GM19240 (cell line): ENCODE data around the gene ACSL5.

Source experiments
- DNase-seq: peaks from one replicate; pipeline ENCODE4 v3.0.0; 2011; ENCODE audit warnings: low spot score; ENCODE audit not compliant: insufficient read length

Gene ACSL5

GRCh38 chr10:112373912-112374338, at the start of gene ACSL5:
ACSL5 (plus strand) TSS chr10:112374116; CDS start chr10:112394947, 20,831 bp downstream.
- no peak for DNase-seq

- no peak for DNase-seq
Measured at GRCh38 chr10:112327678-112328077, 46.2 kb upstream of the ACSL5 start.

GRCh38 chr10:112330162-112330561, 43.8 kb upstream of the ACSL5 start:
- no peak for DNase-seq

- no peak for DNase-seq
Measured at GRCh38 chr10:112330607-112331160, 43.2 kb upstream of the ACSL5 start.

- no peak for DNase-seq
Measured at GRCh38 chr10:112332022-112332421, 41.9 kb upstream of the ACSL5 start.

GRCh38 chr10:112332509-112333228, 41.2 kb upstream of the ACSL5 start:
- DNase-seq = no peak

- DNase-seq = no peak
Measured at GRCh38 chr10:112333452-112333851, 40.5 kb upstream of the ACSL5 start.

- no peak for DNase-seq
Measured at GRCh38 chr10:112335111-112335867, 38.6 kb upstream of the ACSL5 start.

- no peak for DNase-seq
Measured at GRCh38 chr10:112335868-112336265, 38.0 kb upstream of the ACSL5 start.

- no peak for DNase-seq
Measured at GRCh38 chr10:112336556-112337201, 37.2 kb upstream of the ACSL5 start.

- no peak for DNase-seq
Measured at GRCh38 chr10:112338957-112339356, 35.0 kb upstream of the ACSL5 start.

- no peak for DNase-seq
Measured at GRCh38 chr10:112340601-112341000, 33.3 kb upstream of the ACSL5 start.

GRCh38 chr10:112343056-112343806, 30.7 kb upstream of the ACSL5 start:
- DNase-seq = no peak

GRCh38 chr10:112344261-112344660, 29.7 kb upstream of the ACSL5 start:
- DNase-seq = no peak

GRCh38 chr10:112345202-112345601, 28.7 kb upstream of the ACSL5 start:
- DNase-seq = no peak

GRCh38 chr10:112345743-112346142, 28.2 kb upstream of the ACSL5 start:
- DNase-seq = no peak

GRCh38 chr10:112346774-112347173, 27.1 kb upstream of the ACSL5 start:
- no peak for DNase-seq

- no peak for DNase-seq
Measured at GRCh38 chr10:112347709-112348671, 25.9 kb upstream of the ACSL5 start.

GRCh38 chr10:112348759-112349158, 25.2 kb upstream of the ACSL5 start:
- DNase-seq = no peak

GRCh38 chr10:112349521-112350085, 24.3 kb upstream of the ACSL5 start:
- no peak for DNase-seq
